IPS-18c (cell line): Measurements from ENCODE around the gene N4BP2.

Source experiments
- H3K4me3 ChIP-seq: 2 replicates; pipeline ENCODE4 v1.7.0; 2013; ENCODE audit warnings: low read depth, mild to moderate bottlenecking, low read length, moderate library complexity; ENCODE audit not compliant: insufficient read depth
- H3K9me3 ChIP-seq: one replicate; pipeline ENCODE4 v1.6.1; 2013; ENCODE audit warnings: mild to moderate bottlenecking, low read length, moderate library complexity; ENCODE audit not compliant: control insufficient read depth, insufficient read depth

N4BP2 gene

DNA sequence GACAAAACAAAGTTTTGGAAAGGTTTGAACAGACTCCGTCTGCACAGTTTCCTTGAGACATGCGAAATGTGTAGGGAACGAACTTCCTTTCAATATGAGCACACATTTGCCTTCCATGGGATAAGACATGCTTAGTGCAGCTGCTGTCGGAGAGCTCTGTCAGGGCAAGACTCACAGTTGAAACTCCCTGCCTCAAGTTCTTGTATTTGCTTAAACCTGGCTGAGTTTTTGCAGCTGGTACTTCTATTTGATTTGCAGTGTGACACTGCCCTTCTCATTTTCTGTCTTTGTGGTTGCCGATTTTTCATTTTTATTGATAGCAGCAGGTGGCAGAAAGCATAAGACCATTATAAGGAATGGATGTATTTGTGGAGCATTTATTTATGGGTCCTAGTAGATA is 122.0 kb downstream of the N4BP2 start:
- Histone ChIP-seq H3K4me3 (no peak overlapping the region), H3K9me3 (no peaks in the 10 kb centered on the region)

DNA sequence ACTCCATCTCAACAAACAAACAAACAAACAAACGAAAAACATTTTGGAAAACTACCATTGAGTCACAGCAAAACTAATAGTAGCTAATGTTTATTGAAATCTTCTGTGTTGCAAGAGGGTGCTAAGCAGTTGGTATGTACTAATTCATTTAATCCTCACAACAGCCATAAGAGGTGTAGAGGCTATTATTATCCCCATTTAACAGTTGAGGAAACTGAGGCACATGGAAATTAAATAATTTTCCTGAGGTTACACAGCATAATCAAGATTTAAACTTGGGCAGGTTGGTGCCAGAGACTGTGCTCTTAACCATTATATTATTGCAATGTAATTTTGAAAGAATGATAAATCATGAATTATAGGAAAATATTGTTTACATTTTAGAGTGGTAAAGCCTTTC is 122.7 kb downstream of the N4BP2 start:
- Histone ChIP-seq H3K4me3 (no peak overlapping the region), H3K9me3 (no peaks in the 10 kb centered on the region)

DNA sequence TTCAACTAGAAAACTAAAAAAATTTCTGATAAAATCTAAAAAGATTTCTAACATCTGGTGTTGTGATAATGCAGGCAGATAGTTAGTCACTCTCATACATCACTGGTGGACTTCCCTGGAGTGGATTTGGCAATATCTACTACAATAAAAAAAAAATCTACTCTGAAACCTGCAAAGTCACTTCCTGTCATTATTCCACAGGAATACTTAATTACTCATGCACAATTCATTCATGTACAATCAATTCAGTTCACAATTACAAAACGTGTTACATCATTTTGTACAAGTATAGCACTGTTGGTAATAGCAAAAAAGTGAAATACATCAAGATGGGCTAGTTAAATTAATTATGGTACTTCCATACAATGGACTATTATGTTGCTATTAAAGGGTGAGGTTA is 123.7 kb downstream of the N4BP2 start:
- Histone ChIP-seq H3K9me3 (no peaks in the 10 kb centered on the region), H3K4me3 (no peak overlapping the region)

GRCh38 chr4:40182001-40182400 is 125.4 kb downstream of the N4BP2 start:
- no peak overlapping the region for H3K4me3 ChIP-seq
- no peaks in the 10 kb centered on the region for H3K9me3 ChIP-seq

- no peaks in the 10 kb centered on the region for H3K9me3 ChIP-seq
- no peak overlapping the region for H3K4me3 ChIP-seq
Measured at GRCh38 chr4:40182954-40183353, 126.3 kb downstream of the N4BP2 start.

DNA sequence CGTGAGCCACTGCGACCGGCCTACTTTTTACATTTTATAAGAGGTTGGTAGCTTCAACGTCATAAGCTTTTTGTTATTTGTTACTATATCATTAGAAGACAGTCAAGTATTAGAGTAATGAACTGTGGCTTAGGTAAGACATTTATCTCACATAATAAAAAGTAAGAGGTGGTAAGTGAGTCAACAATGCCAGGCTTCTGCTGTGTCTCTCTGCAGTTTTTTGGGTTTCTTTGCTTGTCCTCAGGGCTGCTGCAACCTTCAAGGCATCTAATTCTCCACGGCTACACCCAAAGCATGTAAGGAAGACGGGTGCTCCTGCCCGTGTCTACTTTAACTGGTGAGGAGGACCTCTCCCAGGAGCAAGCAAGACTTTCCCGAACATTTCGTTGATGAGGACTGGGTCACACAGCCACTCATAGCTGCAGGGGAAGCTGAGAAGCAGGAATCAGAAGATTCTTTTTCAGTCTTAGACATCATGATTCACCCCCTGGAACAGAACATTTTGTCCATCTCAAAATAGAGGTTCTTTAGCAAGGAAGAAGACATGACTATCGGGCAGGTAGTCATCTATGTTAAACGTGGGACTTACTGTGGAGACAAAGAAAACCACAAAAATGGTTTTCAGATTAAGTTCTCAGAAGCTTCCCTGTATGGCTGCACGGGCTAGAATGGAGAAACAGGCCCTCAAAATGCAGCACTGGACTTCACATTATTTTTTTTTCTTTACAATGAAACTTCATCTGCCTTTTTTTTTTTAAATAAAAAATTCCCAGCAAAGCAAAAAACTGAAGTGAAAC is 127.2 kb downstream of the N4BP2 start:
- H3K9me3 ChIP-seq: no peaks in the 10 kb centered on the region
- no peak overlapping the region for H3K4me3 ChIP-seq

DNA sequence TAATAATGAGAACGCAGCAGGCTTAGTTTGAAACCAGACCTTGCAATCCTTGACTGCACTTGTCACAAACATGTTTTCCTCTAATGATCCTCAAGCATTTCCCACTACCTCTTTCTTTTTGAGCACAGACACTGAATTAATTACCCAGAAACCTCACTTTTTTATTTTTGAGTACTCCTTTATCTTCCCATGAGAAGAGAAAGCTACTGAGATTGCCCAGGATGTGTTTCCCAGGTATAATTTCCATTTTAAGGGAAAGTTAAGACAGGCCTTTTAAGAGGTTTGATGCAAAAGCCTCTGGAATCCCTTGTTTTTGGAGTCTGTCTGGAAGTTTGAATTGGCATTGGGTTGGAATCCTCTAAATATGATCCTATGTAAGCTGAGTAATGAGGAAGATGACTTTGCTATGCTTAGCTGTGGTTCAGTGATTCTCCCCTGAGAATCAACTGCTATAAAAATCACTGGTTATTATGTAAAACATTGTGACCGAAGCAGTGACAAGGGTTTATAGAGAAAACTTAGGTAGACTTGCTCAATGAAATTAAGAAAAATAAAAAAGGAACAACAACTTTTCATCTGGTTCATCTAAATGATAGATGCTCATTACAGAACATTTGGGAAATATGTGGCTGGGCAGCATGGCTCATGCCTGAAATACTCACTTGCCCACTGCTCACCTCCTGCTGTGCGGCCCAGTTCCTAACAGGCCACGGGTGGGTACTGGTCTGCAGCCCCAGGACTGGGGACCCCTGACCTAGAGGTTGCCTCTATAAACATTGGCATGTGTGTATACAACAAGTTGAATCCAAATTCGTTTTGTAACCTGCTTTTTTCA is 129.4 kb downstream of the N4BP2 start:
- Histone ChIP-seq H3K9me3 (no peaks in the 10 kb centered on the region), H3K4me3 (no peak overlapping the region)

- Histone ChIP-seq H3K4me3 (no peak overlapping the region), H3K9me3 (no peaks in the 10 kb centered on the region)
Measured at GRCh38 chr4:40186665-40187014, 130.0 kb downstream of the N4BP2 start.

GRCh38 chr4:40187386-40187906 is 130.8 kb downstream of the N4BP2 start:
- H3K9me3 ChIP-seq: no peaks in the 10 kb centered on the region
- H3K4me3 ChIP-seq: no peak overlapping the region

DNA sequence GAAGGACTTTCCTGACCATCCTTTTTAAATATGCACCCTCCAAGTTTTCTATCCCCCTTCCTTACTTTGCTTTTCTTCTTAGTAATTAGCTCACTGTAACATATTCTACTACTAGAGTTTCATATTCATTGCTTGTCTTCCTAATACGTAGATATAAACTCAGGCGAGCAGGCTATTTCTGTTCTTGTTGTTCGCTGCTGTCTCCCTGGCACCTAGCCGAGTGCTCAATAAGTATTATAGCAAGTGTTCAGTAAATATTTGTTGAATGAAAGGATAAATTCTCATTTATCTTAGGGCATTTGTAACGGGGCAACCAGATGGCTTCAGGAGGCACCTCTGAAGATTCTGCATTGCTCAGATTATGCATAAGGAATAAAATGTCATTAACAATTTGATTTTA is 133.4 kb downstream of the N4BP2 start:
- H3K4me3 ChIP-seq: no peak overlapping the region
- no peaks in the 10 kb centered on the region for H3K9me3 ChIP-seq

DNA sequence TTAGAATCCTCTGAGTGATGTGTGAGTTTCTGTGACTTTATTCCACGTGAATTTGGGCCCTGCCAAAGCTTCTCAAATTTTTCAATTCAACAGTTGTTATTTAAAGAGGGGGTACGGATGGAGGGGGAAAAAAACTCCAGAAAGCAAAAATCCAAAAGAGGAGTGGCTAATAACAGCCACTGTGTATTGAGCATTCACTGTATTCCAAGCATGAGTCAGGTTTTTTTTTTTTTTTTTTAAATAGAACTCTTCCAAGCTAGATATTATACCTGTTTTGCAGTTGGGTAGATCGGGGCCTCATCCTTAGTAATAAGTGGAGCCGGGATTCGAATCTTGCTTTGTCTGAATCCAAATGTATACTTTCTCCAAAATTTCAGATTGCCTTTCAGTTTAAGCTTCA is 133.8 kb downstream of the N4BP2 start:
- Histone ChIP-seq H3K9me3 (no peaks in the 10 kb centered on the region), H3K4me3 (no peak overlapping the region)

DNA sequence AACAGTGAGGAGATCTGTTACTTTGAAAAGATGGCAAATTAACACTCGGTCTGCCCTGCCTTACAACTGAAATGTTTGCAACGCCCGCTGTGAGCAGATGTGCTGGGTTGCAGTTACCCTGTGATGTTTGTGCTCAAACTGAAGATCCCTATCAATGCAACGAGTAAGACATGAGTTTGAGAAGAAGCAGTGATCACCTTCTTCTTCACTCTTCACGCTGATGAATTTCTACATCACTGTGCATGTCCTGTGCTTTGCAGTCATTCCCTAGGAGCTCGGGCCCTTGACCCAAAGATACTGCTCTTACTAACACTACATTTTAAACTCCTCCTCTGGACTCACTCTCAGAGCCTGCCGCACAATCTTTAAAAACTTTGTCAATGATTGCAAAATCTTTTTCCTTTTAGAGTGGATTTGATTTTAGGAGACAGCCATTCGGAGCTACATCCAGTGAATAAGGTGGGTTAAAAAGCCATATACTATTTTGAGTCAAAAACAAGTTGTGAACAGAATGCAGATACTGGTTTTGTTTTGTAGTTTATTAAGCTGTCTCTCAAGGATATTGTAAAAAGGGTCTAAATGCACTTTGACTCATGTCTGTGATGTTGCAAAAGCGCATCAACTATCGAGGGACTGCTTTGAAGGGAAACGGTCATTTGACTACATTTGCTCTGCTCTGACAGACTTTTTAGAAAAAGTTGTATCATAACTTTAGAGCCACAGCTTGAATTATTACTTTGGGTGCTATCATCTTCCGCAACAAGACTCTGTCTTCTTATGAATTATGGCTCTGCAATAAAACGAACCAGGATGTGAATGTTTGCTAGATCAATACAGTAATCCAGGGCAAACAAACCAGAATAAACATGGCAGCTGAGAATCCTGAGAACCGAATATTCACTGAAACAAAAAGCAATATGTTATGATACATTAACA is 134.5 kb downstream of the N4BP2 start:
- Histone ChIP-seq H3K4me3 (no peak overlapping the region), H3K9me3 (no peaks in the 10 kb centered on the region)

DNA sequence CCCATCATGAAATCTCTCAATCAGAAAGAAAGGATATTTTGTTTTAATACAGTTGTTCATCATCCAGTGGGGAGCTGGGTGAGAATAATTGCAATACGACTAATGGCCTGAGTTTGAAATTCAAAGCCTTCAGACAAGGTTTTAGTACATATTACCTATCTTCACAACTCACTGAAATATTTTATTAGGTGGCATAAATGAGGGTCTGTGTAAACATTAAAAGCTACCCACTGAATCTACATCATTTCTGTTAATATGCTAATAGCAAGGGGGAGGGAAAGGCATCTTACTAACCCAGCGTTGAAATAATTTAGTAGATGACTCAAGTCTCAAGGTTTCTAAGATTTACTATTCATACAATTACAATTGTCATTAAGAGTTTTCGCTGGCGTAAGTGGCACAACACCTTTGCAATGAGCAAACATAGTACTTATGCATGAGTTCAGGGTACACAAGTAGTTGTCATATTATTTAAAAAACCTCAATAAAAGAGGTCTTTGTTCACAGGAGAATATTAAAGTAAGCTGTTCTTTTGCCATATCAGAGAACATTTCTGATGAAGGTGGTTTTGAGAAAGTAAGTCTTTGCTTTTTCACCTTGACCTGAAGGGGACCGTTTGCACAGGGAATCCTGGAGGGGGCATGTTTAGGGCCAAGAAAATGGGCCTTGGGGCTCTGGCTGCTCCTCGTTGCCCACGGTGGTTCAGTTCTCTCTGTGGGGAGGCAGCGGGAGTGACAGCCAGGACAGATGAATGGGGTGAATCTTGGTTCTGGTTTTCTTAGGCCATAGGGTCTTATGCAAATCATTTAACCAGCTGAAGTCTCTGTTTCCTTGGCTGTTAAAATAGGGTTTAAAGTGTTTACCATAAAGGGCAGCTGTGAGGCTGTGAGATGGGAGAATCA is 135.7 kb downstream of the N4BP2 start:
- no peaks in the 10 kb centered on the region for H3K9me3 ChIP-seq
- H3K4me3 ChIP-seq: no peak overlapping the region

- H3K9me3 ChIP-seq: no peaks in the 10 kb centered on the region
- no peak overlapping the region for H3K4me3 ChIP-seq
Measured at GRCh38 chr4:40193016-40193571, 136.4 kb downstream of the N4BP2 start.

- H3K4me3 ChIP-seq: no peak overlapping the region
- no peaks in the 10 kb centered on the region for H3K9me3 ChIP-seq
Measured at GRCh38 chr4:40193578-40193977, 136.9 kb downstream of the N4BP2 start.

- H3K4me3 ChIP-seq: no peak overlapping the region
Measured at GRCh38 chr4:40194602-40195161, 138.0 kb downstream of the N4BP2 start.

More at GRCh38 chr4:40194602-40195161, 138.0 kb downstream of the N4BP2 start:
- H3K9me3 ChIP-seq: no peaks in the 10 kb centered on the region
